NCI-H345 treated with DMSO at 0.1 percent for 48 hours (cell line): Measurements from ENCODE around the gene SLC22A23.

Experiments used
- DNase-seq: peaks from one replicate; lab custom pipeline; 2025; ENCODE audit not compliant: unreplicated experiment; lab: John Stamatoyannopoulos, UW

Gene SLC22A23

GRCh38 chr6:3473773-3474172 is 16.9 kb upstream of the SLC22A23 start:
- DNase-seq, result no peak

DNA sequence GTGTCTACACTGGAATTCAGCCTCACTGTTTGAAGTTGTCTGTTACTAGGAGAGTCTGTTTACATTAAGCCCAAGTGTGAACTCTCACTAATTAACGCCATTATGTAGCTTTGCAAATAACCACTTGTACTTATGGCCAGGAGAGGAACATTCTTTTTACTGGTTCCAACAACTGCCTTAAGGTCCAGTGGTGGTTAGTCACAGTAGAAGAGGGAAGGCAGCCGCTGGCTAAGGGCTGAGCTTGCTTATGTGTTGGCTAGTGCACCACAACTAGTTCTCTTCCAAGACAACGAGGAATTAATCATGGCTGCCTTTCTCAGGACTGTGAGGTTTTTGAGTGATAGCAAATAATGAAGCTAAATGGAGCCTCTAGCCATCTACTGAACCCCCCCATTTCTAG is 14.9 kb upstream of the SLC22A23 start:
- no peak for DNase-seq

DNA sequence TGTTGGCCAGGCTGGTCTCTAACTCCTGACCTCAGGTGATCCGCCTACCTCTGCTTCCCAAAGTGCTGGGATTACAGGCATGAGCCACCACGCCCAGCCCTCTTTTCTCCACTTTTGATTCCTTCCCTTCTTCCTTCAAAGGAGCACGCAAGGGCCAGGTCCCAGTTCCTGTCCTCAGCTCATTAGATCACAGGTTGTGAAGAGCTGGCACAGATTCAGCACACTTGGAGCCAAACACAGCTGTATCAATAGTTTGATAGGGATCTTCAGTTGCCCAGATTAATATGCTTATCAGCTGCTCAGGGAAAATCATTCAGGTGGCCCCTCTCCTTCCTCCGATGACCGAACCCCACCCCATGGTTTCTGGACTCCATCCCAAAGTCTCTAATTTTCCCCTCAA is 14.4 kb upstream of the SLC22A23 start:
- no peak for DNase-seq

DNA sequence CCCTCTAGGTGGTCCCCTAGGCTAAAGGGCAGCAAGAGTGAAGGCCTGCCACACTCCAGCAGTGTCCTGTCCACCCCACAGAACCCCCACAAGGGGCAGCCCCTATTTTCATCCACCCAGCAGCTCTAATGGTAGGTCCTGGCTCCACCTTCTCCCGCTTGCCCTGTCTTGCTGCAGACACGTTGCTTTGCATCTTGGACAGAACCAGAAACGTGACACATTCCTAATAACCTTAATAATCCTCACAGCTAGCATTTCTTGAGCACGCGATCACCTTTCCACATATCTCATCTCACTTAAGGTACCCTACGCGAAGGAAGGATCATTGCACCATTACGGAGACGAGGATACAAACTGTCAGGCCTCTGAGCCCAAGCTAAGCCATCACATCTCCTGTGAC is 11.7 kb upstream of the SLC22A23 start:
- DNase-seq, result no peak

- DNase-seq, result no peak
Observed at GRCh38 chr6:3467996-3468395, 11.1 kb upstream of the SLC22A23 start.

DNA sequence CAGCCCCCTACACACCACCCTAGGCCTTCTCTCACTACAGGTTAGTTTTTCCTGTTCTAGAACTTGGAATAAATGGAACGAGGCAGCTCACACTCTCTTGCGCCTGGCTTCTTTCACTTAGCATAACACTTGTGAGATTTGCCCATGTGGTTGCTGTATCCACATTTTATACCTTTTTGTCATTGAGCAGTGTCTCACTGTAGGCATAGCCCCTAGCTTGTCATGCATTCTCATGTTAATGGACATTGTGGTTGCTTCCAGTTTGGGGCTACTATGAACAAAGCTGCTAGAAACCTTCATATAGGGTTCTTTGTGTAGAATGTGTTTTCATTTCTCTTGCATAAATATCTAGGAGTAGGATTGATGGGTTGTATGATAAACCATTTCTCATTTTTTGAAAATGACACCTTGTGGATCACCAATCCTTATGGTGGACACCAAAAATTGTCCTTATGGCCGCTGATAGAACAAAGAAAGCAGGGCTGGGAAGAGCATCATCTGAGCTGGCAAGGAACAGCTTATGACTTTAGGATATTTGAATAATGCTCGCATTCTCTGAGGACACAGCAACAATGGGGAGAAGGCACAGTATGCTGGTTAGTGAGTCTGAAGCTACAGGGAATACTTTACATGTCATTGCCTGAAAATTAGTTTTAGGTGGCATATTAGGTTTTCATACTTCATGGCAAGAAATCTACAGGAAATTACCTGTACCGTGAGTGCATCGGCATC is 9.8 kb upstream of the SLC22A23 start:
- DNase-seq, result no peak

DNA sequence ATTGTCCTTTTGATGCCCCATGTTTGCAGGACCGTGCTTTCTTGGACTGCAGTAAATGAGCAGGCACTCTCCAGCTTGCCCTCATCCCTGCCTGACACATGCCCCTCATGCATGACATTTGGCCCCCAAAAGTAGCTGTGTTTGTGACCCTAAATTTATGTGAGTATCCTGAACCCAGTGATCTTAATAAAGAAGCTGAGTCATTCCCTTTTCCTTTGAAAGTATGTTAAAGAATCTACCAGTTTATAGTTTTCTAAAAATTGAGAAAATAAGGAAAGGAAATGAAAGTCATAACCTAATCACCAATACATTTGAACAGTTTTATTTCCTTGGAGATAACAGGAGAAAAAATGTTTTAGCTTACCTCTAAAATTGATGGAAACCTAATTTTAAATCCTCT is 3.4 kb upstream of the SLC22A23 start:
- no peak for DNase-seq

DNA sequence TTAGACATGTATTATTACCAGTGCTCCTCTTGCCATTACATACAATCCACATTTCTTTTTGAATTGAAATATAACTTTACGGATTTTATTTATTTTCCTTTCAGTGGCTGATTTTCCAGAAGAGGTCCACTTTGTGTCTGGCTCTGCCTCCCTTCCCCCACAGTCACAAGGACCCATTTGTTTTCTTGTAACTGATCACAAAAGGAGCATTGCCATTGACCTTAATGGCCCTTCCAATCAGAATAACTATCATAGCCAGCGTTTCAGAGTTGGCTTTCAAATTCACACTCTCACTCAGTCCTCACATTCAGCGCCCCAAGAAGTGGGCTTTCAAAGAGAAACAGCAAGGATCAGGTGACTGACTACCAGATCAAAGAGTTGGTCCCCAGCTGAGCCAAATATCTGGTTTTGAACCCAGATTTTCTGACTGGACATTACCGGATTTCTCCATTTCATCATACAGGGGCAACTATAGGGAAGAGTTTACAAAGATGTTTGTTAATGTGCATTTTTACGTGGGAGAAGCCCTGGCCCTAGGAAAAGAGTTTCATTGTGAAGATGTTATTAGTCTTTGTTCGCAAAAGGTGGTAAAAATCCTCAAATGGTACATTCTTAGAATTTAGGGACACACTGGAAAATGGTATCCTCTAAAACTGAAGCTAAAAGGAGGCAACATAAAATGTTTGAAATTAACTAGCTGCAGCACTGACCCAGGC is 2.0 kb upstream of the SLC22A23 start:
- no peak for DNase-seq

DNA sequence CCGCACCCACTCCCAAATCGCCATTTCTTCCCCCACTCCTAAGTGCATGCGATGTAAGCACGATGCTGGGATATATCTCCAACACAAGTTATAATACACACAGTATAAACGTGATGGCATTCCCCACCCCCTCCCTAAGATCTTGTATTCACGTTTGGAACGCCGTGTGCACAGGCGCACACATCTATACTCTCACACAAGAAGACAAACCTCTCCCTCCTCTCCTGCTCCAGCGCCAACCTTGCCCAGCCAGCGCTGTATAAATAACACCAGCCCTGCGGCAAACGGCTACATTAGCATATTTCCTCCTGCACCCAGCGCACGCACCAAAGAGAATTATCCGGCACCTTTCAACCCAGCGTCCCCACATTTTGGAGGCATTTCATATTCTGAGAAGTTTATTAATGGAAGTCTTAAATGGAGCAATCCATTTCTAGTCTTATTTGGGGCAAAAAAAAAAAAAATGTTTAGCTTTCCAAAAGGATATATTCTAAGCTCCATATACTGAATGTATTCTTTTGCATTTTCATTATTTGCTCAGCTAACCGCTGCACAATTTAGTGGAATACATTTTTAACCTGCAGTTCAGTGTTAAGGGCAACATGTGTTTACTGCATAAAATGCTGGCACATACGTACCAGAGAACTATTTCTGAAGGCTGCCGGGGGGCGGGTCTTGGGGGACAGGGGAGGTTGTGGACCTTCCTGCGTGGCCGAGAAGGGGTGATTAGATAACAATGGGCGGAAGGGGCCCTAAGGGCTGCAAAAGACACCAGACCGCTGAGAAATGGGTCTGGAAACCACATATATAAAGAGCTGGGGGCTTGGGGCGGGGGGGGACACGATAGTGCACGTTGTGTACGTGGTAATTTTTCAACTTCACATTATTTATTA is 1.1 kb upstream of the SLC22A23 start:
- no peak for DNase-seq

GRCh38 chr6:3456395-3456897 is 404 bp downstream of the SLC22A23 start:
- no peak for DNase-seq

DNA sequence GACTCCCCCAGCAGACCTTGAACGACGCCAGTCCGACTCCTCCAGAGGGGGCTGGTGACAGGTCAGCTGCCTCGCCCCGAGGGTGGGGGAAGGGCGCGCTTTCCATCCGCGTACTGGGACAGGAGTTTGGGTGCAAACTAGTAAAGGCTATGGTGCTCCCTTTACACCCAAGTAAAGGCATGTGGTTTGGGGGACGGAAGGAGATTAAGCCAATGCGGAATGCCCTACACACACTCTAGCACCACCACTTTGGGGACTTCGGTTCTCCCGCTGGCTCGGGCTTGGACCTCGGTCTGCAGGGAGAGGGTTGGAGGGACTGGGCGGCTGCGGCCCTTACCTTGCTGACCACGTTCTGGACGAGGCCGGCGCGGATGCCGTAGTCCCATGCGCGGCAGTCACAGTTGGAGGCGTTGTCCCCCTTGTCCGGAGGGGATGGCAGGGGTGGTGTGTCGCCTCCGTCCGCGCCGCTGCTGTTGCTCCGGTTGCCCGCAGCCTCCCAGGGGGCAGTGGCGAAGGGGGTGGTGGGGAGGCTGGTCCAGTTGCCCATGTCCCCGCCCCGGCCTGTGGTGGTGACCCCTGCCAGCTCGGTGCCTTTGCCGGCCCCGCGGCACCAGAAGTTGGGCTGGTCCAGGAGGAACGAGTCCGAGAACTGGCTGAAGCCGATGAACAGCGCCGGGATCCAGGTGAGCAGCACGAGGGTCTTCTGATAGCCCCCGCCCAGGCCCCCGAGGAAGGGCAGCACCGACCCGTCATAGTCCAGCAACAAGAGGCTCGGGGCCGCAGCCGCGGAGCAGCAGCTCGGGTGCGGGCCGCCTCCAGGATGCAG is 1.1 kb downstream of the SLC22A23 start:
- DNase-seq, result no peak

GRCh38 chr6:3455147-3455568 is 1.7 kb downstream of the SLC22A23 start:
- no peak for DNase-seq

- DNase-seq, result no peak
Observed at GRCh38 chr6:3454273-3455010, 2.4 kb downstream of the SLC22A23 start.

DNA sequence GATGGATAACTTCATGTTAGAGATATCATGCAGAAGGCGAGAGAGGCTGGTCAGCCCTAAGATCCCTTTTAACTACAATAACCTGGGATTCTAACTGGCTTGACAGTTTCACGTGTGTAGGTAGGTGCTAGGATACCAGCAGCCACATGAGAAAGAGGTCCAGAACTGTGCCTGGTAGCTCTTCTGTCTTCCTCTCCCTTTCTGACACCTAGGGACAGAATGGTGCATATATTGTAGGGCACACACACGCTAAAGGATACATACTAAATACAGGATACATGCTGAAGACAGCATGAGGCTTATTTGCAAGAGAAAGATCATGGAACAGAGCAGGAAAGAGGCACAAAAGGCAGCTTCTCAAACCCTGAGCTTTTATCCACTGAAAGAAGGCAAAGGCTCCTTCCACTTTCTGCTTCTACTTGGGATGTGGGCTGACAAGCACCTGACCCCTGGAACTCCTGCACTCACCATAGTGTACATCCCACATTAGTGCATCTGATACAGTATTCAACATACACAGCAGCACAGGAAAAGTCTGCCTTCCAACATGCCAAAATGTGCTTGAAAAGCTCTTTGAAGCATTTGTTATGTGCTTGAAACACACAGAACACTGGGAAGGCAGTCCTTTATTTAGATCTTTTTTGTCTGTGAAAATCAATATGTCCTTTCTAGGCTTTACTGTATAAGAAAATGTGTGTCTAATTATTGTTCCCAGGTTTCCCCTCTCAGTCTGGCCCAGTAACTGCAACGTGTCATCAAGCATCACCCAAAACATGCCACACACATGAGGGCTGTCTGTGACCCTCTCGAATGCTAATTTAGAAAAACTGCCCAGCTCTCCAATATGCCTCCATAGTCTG is 3.2 kb downstream of the SLC22A23 start:
- DNase-seq, result no peak

GRCh38 chr6:3451498-3451897 is 5.4 kb downstream of the SLC22A23 start:
- no peak for DNase-seq

DNA sequence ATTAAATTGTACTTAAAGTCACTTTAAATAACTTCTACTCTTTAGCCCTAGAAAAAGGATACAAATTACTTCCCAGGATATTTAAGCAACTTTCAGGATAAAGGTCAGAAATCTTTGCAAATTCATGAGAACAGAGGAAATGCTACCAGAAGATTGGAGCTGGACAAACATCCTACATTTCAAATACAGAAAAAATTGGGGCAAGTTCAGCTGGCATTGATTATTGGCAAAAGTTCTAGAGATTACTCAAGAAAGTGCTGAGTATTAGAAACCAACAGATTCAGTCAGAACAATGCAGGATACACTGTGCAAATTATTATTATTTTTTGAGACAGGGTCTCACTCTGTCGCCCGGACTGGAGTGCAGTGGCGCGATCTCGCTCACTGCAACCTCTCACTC is 6.0 kb downstream of the SLC22A23 start:
- no peak for DNase-seq

- DNase-seq, result no peak
Observed at GRCh38 chr6:3449750-3450305, 7.0 kb downstream of the SLC22A23 start.

- DNase-seq, result no peak
Observed at GRCh38 chr6:3449321-3449720, 7.5 kb downstream of the SLC22A23 start.

GRCh38 chr6:3447005-3447404 is 9.8 kb downstream of the SLC22A23 start:
- no peak for DNase-seq
